SIG-M5 treated with dmso at 0.1 percent for 504 hours (cell line): Measurements from ENCODE around the gene BET1L.
"Not testable (repeated sequence)": the region's sequence is repeated elsewhere in the genome, so short reads cannot be mapped to it uniquely, and the experiment has no call there.

Experiments
- DNase-seq: peaks from one replicate; lab custom pipeline; 2025; ENCODE audit not compliant: unreplicated experiment; lab: John Stamatoyannopoulos, UW

The BET1L gene

GRCh38 chr11:197741-198235 lies 9.4 kb downstream of the BET1L start:
- no peak for DNase-seq

- DNase-seq: no peak
These were observed 10.1 kb downstream of the BET1L start for GRCh38 chr11:196786-197731.

- not testable (repeated sequence) for DNase-seq
These were observed 13.7 kb downstream of the BET1L start for GRCh38 chr11:193481-193880.

GRCh38 chr11:192674-193128 lies 14.5 kb downstream of the BET1L start, which contains the start of gene SCGB1C1:
SCGB1C1 (plus strand) TSS chr11:193078; CDS start chr11:193100, 22 bp downstream.
- not testable (repeated sequence) for DNase-seq

GRCh38 chr11:191490-192478 lies 15.4 kb downstream of the BET1L start:
- DNase-seq: not testable (repeated sequence)

- not testable (repeated sequence) for DNase-seq
These were observed 16.7 kb downstream of the BET1L start for GRCh38 chr11:190546-190945.

- not testable (repeated sequence) for DNase-seq
These were observed 17.3 kb downstream of the BET1L start for GRCh38 chr11:189843-190311.

- DNase-seq: not testable (repeated sequence)
These were observed 17.9 kb downstream of the BET1L start for GRCh38 chr11:189200-189783.

GRCh38 chr11:180242-180641 lies 27.0 kb downstream of the BET1L start:
- DNase-seq: not testable (repeated sequence)
